Sigmoid colon (tissue), 4 donors: ENCODE measurements around the gene HSPG2.

ENCODE experiments used
- CTCF ChIP-seq, 4 experiments: fragments of 450-650 bp in 3 of 4; fragments of 200-600 bp in 1 of 4; IDR thresholded peaks; one replicate each; pipeline ENCODE4 v1.5.1; 2016 to 2019; ENCODE audit warnings: antibody characterized with exemption in 4 of 4, mild to moderate bottlenecking in 3 of 4, moderate library complexity in 2 of 4
- EP300 ChIP-seq, 4 donors: sonication (generic); formaldehyde crosslinking; IDR thresholded peaks; one replicate each; pipeline ENCODE4 v1.6.1; 2017; ENCODE audit warnings: antibody characterized with exemption in 4 of 4
- POLR2A ChIP-seq, 2 donors: fragments of 450-650 bp; IDR thresholded peaks; one replicate each; pipeline ENCODE4 v1.6.1; 2016; ENCODE audit warnings: antibody characterized with exemption in 2 of 2, mild to moderate bottlenecking in 2 of 2, moderate library complexity in 2 of 2
- POLR2AphosphoS5 ChIP-seq, 4 donors: sonication (generic); formaldehyde crosslinking; IDR thresholded peaks; one replicate each; pipeline ENCODE4 v1.6.1; 2017; ENCODE audit warnings: antibody characterized with exemption in 4 of 4

GRCh38 chr1:21935891-21936365 lies 1.2 kb downstream of the HSPG2 start:
- TF ChIP-seq CTCF (IDR thresholded peaks at IDR 0.05): no peak
- TF ChIP-seq POLR2A (IDR thresholded peaks at IDR 0.05): no peak
- no peak for TF ChIP-seq EP300 (IDR thresholded peaks at IDR 0.05)
- TF ChIP-seq POLR2AphosphoS5 (IDR thresholded peaks at IDR 0.05): peak in 1 of 4 donors; percentile 25
